Rectal smooth muscle tissue (tissue), 1 donor: ENCODE results near the gene F8.
"Not testable (repeated sequence)": the region's sequence is repeated elsewhere in the genome, so short reads cannot be mapped to it uniquely, and the experiment has no call there.

Source experiments
- H3K27ac ChIP-seq: one replicate; pipeline ENCODE4 v1.7.0; 2013; ENCODE audit warnings: low read depth, low read length, inconsistent platforms
- H3K27me3 ChIP-seq: one replicate; pipeline ENCODE4 v1.7.0; 2013; ENCODE audit warnings: low read length; ENCODE audit not compliant: control insufficient read depth, insufficient read depth
- H3K36me3 ChIP-seq: one replicate; pipeline ENCODE4 v1.7.0; 2013; ENCODE audit warnings: low read length; ENCODE audit not compliant: control insufficient read depth, insufficient read depth
- H3K4me1 ChIP-seq: one replicate; pipeline ENCODE4 v1.7.0; 2013; ENCODE audit warnings: low read length; ENCODE audit not compliant: control insufficient read depth, insufficient read depth
- H3K4me3 ChIP-seq: one replicate; pipeline ENCODE4 v1.7.0; 2013; ENCODE audit warnings: low read length
- H3K9ac ChIP-seq: one replicate; pipeline ENCODE4 v1.7.0; 2013; ENCODE audit warnings: low read length

The F8 gene

DNA sequence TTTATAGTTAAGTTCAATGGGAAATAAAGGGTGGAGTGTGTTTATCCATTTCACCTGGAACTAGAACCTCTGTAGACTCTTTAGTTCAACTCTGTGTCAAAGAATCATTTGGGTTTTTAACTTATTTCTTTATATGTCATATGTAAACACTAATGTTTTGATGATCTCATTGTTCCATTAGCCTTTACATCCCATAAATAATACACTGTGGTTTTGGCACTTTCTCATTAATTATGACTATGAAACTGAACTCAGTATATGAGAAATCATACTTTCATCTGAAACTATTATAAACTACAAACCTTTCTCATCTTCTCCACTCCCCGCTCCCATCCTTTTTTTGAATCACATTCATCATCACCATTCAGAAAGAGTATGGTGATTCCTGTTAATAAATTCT is 31.0 kb downstream of the F8 start:
- Histone ChIP-seq H3K36me3 (no peaks in the 10 kb centered on the region), H3K27ac (no peak overlapping the region), H3K4me1 (no peaks in the 10 kb centered on the region), H3K9ac (no peak overlapping the region), H3K27me3 (no peaks in the 10 kb centered on the region), H3K4me3 (no peak overlapping the region)

DNA sequence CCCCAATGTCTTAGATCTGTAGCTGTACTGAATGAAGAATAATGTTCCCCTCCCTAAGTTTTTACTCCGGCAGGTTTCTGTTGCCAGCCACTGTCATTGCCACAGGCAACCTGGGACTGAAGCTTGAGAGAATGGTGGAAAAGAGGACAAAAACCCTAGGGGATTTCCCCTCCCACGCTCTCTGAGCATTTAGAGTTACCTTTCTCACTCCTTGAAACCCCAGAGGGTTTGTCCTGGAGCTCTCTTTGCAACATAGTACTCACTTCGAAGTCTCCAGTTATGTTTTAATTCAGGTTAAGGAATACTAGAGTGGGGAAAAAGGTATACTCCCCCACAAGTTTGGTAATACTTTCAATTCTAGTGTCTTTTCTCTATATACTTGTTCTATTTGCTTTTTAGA is 31.5 kb downstream of the F8 start:
- Histone ChIP-seq H3K4me1 (no peaks in the 10 kb centered on the region), H3K36me3 (no peaks in the 10 kb centered on the region), H3K4me3 (no peak overlapping the region), H3K9ac (no peak overlapping the region), H3K27me3 (no peaks in the 10 kb centered on the region), H3K27ac (no peak overlapping the region)

DNA sequence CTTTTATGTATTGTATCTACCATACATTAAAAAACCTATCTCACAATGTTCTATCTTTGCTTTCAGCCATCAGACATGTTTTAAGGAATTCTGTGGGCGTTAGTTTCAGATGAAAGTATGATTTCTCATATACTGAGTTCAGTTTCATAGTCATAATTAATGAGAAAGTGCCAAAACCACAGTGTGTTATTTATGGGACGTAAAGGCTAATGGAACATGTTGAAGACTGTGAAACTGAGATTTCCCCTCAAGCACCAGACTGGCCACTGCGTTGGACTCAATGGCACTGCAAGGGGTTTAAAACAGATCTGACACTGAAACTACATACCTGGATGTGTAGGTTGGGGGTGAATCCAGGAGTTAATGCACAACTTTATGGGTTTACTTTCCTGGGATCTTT is 32.0 kb downstream of the F8 start:
- H3K27ac ChIP-seq = no peak overlapping the region
- no peak overlapping the region for H3K4me3 ChIP-seq
- H3K36me3 ChIP-seq = no peaks in the 10 kb centered on the region
- H3K27me3 ChIP-seq = no peaks in the 10 kb centered on the region
- H3K4me1 ChIP-seq = no peaks in the 10 kb centered on the region
- no peak overlapping the region for H3K9ac ChIP-seq

DNA sequence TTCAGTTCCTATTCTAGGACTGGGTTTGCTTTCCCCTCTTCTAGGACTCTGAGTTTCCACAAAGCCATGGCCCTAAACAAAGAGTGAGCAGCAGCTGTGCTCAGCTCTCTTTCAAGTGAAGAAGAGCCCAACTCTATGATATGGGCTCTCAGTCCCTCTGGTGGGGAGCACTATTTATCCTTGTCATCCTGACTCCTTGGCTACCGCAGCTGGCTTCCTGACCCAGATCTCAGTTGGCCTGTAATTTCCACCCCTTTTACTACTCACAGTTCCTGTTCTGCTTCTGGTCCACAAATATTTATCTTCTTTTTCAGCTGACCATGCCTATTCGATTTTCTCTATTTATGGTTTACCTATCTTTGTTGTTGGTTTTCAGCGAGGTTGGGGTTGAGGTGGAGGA is 33.8 kb downstream of the F8 start:
- Histone ChIP-seq H3K4me3 (no peak overlapping the region), H3K36me3 (no peaks in the 10 kb centered on the region), H3K27ac (no peak overlapping the region), H3K4me1 (no peaks in the 10 kb centered on the region), H3K27me3 (no peaks in the 10 kb centered on the region), H3K9ac (no peak overlapping the region)

DNA sequence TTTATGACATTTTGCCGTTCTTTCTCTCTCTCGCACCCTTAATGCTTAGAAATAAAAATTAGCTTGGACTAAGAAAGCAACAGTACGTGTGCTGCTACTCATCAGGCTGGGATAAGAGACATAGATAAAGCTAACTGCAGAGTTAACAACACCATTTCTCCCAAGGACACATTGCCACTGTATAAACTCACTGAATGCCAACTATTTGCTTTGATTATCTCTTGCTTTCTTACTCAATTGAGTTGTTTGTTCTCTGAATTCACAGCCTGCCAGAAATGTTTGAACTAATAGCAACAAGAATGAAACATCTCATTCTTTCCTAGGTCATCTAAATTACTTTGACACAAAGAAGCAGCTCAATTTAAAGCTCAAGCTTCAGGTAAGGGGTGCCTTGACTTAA is 34.6 kb downstream of the F8 start:
- Histone ChIP-seq H3K36me3 (no peaks in the 10 kb centered on the region), H3K27ac (no peak overlapping the region), H3K4me1 (no peaks in the 10 kb centered on the region), H3K27me3 (no peaks in the 10 kb centered on the region), H3K9ac (no peak overlapping the region), H3K4me3 (no peak overlapping the region)

DNA sequence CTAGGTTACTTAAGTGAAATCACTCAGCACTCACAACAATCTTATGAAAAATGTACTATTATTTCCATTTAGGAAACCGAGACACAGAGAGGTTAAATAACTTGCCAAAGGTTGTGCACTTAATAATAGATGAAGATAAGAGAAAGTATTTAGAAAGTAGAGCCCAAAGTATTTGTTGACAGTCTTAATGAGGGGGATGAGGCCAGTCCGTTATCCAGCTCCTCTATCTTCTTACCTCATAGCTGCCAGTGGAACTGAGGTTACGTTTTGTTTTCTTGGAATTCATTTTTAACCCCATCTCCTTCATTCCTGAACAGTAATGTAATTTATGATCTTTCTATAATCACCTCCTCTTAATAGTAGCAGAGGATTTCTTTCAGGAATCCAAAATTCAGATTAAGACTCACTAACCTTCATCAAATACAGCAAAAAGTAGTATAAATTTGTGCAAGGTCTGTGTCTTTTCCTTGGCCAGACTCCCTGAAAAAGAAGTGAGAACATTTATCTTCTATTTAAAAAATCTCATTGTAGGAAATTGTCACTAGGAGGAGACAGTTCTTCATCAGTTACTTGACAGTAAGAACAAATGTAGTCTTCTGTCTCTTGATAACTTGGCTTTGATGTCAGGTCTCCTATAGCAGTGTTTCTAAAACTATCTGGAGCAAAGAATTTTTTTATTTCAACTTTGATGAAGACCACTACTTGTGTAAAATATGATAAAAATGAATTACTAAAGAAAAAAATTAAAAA is 35.5 kb downstream of the F8 start:
- H3K9ac ChIP-seq = no peak overlapping the region

DNA sequence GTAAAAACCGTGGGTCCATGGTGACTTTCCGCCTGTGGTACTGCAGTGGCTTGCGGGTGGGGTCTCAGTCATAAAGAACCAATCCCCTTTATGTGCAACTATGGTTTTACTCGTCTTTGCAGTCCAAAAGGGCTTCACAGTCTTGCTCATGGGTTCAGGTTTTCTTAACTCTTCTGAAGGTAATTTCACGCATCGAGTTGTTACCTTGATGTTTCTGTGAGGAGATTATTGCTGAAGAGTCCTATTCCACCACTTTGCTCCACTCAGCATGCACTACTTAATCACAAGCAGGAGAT is 41.5 kb downstream of the F8 start:
- Histone ChIP-seq H3K9ac (no peak overlapping the region), H3K27me3 (no peaks in the 10 kb centered on the region), H3K4me3 (no peak overlapping the region), H3K36me3 (no peaks in the 10 kb centered on the region), H3K4me1 (no peaks in the 10 kb centered on the region), H3K27ac (no peak overlapping the region)

More for the DNA sequence above, 35.5 kb downstream of the F8 start:
- H3K27me3 ChIP-seq = no peaks in the 10 kb centered on the region
- H3K27ac ChIP-seq = no peak overlapping the region
- H3K36me3 ChIP-seq = no peaks in the 10 kb centered on the region
- H3K4me1 ChIP-seq = no peaks in the 10 kb centered on the region
- H3K4me3 ChIP-seq = no peak overlapping the region

DNA sequence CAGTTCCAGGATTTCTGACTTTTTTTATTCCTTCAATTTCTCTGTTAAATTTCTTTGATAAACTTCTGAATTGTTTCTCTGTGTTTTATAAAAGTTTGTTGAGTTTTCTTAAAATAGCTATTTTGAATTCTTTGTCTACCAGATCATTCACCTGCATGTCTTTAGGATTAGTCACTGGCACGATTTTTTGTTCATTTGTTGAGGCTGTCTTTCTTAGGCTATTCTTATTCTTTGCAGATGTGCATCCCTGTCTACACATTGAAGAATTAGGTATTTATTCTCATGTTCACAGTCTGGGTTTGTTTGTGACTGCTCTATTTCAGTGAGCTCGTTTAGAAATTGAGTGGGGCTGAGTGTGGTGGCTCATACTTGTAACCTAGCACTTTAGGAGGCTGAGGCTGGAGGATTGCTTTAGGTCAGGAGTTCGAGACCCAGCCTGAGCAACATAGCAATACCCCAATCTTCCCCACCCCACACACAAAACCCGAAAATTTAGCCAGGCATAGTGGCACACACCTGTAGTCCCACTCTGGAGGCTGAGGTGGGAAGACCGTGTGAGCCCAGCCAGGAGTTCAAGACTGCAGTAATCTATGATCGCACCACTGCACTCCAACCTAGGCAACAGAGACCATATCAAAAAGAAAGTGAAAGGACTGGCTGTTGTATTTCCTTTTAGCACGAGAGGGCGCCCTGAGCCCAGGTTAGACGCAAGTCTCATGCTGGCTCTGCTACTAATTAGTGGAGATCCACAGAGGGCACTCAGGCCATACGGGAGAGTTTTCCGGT is 42.0 kb downstream of the F8 start:
- H3K4me1 ChIP-seq = no peaks in the 10 kb centered on the region
- H3K36me3 ChIP-seq = no peaks in the 10 kb centered on the region
- H3K27me3 ChIP-seq = no peaks in the 10 kb centered on the region
- peak overlapping the region; percentile 56 for H3K4me3 ChIP-seq
- H3K27ac ChIP-seq = no peak overlapping the region
- no peak overlapping the region for H3K9ac ChIP-seq

DNA sequence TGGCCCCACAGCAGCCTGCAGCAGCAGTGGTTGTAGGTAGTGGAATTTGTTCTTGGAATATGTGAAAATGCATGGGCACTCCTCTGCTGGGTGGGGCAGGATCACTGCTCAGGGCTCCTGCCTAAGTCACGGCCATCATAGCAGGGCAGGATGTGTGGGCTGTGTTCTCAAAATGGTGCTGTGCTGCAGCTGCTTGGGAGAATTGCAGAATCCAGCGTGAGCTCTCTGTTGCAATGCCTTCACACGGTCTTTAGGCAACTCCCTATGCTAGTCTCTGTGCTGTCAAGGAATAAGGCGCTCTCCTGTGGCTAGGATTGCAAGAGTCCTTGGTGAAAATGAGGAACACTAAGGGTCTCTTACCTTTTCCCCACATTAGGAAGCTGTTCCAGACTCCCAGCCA is 42.9 kb downstream of the F8 start:
- H3K4me3 ChIP-seq = no peak overlapping the region
- no peaks in the 10 kb centered on the region for H3K4me1 ChIP-seq
- H3K36me3 ChIP-seq = no peaks in the 10 kb centered on the region
- H3K9ac ChIP-seq = no peak overlapping the region
- no peak overlapping the region for H3K27ac ChIP-seq
- no peaks in the 10 kb centered on the region for H3K27me3 ChIP-seq

DNA sequence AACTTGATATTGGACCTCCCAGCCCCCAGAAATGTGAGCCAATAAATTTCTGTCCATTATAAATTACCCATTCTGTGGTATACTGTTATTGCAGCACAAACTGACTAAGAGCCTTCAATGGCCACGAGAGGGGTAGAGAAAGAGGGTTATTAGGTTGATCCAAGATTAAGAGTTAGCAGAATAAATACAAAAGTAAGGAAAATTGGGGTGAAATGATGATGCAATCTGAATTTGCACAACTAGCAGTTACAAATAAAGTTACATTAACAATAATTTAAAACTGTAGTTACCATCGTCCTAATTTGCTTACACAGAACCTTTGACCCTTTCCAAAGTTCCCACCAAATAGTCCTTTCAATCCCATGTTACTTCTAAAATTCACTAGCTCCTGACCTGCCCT is 54.2 kb downstream of the F8 start:
- Histone ChIP-seq H3K9ac (no peak overlapping the region), H3K27ac (no peak overlapping the region), H3K4me3 (no peak overlapping the region), H3K4me1 (no peaks in the 10 kb centered on the region), H3K27me3 (no peaks in the 10 kb centered on the region), H3K36me3 (no peaks in the 10 kb centered on the region)

DNA sequence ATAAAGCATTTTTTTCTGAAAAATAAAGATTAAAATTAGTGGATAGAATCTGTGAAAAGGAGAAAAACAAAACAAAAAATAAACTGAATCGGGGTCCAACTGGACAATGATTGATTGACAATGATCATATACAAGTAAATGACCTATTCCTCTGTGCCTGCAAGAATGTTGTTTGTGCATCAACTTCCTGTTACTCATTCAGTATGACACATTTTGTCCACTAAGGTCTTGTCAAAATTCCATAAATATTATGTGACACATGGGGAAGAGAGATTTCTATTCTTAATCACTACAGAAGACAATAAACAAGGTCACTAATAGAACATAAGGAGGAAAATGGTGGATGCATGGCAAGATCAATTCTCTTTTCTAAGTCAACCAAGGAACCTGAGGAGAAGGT is 54.9 kb downstream of the F8 start:
- Histone ChIP-seq H3K27ac (no peak overlapping the region), H3K36me3 (no peaks in the 10 kb centered on the region)

DNA sequence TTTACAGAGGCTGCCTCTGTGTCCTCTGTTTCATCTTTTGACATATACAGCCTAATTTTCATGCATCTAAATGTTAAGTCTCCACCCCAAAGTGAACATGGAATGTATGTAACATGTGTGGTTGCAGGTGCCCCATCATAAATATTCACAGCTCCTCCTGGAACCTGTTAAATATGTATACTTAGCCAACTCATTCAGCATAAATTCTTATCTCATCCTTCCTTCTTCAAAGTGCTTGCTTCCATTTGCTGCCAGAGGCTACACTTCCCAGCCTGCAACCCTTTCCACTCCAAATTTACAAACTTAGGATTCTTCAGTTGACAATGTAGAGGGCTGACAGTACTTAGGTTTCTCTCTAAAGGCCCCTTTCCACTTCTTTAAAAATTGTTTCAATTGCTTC is 60.6 kb downstream of the F8 start:
- Histone ChIP-seq H3K9ac (no peak overlapping the region), H3K4me1 (no peaks in the 10 kb centered on the region), H3K36me3 (no peaks in the 10 kb centered on the region)

More for the DNA sequence above, 54.9 kb downstream of the F8 start:
- Histone ChIP-seq H3K4me1 (no peaks in the 10 kb centered on the region), H3K9ac (no peak overlapping the region), H3K4me3 (no peak overlapping the region), H3K27me3 (no peaks in the 10 kb centered on the region)

DNA sequence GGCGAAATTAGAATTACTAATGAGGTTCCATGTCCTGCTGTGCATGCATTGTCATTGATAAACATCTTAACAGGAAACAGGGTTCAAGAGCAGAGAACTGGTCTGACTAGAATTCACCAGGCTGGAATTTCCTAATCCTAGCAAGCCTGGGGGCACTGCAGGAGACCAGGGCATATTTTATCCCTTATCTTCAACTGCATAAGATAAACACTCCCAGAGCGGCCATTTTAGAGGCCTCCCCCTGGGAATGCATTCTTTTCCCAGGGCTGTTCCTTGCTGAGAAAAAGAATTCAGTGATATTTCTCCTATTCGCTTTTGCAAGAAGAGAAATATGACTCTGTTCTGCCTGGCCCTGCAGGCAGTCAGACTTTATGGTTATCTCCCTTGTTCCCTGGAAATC is 66.7 kb downstream of the F8 start:
- not testable (repeated sequence) for H3K27me3 ChIP-seq, H3K27ac ChIP-seq, H3K4me3 ChIP-seq, H3K9ac ChIP-seq, H3K36me3 ChIP-seq, H3K4me1 ChIP-seq

More for the DNA sequence above, 60.6 kb downstream of the F8 start:
- H3K27me3 ChIP-seq = no peaks in the 10 kb centered on the region
- H3K4me3 ChIP-seq = no peak overlapping the region
- no peak overlapping the region for H3K27ac ChIP-seq
